Iris pigment epithelial cell (primary cell): Measurements from ENCODE around the gene PRKAR1B.

Source experiments
- DNase-seq: peaks from one replicate; pipeline ENCODE4 v3.0.0-alpha.2; 2011; ENCODE audit warnings: low read depth

PRKAR1B gene

DNA sequence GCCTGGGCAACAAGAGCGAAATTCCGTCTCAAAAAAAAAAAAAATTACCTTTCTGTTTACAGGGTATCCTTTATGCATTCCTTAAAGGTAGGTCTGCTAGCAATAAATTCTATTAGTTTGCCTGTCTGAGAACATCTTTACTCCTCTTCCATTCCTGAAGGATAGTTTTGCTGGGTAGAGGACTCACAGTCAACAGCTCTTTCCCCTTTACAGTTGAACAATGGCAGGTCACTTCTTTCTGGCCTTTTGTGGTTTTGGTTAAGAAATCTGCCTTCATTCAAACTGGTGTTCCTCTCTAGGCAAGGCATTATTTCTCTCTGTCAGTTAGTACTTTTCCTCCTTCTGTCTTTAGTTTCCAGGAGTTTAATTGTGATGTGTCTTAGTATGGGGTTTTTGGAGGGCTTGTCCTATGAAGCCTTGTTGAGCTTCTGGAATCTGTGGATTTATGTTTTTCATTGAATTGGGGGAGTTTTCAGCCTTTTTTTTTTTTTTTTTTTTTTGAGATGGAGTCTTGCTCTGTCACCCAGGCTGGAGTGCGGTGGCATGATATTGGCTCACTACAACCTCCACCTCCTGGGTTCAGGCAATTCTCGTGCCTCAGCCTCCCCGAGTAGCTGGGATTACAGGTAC, 5.3 kb downstream of the PRKAR1B start:
- peak; percentile 50 for DNase-seq

DNA sequence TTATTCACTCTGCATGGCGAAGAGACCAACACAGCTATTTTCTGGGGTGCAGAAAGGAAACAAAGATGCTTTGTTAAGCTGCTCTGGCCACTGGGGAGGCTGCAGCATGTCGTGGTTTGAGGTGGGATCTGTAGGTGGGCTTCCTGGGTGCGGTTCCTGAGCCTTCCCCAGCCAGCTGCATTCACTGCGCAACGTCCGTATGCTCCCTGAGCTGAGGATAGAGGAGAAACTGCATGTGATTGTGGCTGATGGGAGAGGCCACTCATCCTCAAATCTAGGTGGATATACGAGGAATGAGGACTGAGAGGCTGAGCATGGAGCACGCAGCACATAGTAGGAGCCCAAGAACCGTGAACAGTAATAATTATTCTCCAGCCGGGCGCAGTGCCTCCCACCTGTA, 10.4 kb downstream of the PRKAR1B start:
- DNase-seq, result no peak

GRCh38 chr7:716222-716621, 10.9 kb downstream of the PRKAR1B start:
- no peak for DNase-seq

DNA sequence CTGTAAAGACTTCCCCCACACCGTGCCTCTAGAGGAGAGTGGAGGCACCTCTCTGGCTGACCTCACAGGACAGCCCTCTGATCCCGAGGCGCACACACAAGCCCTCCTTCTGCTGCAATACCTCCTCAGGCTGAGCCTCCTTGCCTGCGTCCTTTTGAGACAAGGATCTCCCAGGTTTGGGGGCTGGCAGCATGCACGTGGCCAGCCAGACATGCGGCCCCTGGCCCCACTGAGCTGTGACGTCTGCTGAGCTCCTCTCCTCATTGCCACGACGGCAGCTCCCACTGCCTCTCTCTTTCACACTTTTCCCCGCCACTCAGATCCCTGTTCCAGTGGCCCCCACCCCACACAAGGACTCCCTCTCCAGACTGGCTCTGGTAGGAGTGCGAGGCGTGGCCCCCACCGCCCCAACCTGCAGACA, 12.8 kb downstream of the PRKAR1B start:
- DNase-seq, result no peak

- DNase-seq, result no peak
These were observed 13.4 kb downstream of the PRKAR1B start for GRCh38 chr7:713488-714230.

DNA sequence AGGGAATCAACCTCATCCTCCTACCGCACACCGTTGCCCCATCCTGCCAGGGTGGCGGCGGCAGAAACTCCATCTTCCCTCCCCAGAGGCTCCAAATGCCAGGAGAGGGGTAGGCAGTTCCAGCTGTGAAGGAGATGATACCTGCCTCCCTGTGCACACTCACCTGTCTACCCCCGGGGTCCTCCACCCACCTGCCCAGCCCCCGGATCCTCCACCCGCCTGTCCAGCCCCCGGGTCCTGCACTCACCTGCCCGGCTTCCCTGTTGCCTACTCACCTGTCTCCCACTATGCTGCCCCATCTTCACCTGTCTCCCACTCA, 14.0 kb downstream of the PRKAR1B start:
- no peak for DNase-seq

GRCh38 chr7:712381-713138, 14.5 kb downstream of the PRKAR1B start:
- no peak for DNase-seq

DNA sequence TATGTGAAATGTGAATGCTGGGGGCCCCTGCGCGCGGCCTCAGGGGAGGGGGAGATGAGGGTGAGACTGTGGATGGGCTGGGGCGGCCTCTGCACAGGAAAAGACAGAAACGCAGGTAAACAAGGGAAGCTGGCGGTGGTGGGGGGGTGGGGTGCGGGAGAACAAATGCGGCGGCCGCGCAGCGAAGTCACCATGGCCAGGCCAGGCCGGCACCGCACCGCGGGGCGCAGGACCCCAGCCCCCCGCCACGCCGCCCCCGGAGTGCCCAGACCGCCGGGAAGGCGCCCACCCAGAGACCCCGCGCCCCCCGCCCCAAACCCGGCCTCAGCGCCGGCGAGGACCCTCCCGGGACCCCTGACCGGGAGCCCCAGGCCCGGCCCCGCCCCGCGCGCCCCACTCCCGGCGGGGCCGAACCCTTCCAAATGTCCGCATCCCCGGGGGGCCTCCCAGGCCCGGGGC, 15.1 kb downstream of the PRKAR1B start:
- DNase-seq, result no peak

- DNase-seq, result no peak
These were observed 15.8 kb downstream of the PRKAR1B start for GRCh38 chr7:711093-711921.

GRCh38 chr7:710161-710560, 16.9 kb downstream of the PRKAR1B start:
- no peak for DNase-seq

DNA sequence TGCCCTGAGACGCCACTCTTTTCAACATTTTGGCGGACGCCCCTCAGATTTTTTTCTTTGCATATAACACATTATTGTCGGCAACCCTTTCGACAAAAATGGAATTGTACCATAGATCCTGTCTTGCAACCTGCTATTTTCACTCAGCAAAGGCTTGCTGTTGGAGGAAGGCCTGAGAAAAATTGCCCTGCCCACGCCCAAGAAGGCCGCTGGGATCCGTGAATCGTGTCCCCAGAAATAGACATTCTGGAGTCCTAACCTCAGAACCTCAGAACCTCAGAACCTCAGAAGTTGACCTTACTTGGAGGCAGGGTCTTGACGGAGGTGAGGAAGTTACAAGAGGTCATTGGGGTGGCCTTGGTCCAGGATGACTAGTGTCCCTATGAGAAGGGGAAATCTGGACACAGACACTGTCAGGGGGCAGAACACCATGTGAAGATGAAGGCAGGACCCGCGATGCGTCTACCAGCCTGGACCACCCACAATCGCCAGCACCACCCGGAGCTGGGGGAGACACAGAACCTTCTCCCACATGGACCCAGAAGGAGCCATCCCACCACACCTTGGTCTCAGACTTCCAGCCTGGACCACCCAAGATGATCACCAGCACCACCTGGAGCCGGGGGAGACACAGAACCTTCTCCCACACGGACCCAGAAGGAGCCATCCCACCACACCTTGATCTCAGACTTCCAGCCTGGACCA, 19.6 kb downstream of the PRKAR1B start:
- DNase-seq, result no peak

- no peak for DNase-seq
These were observed 20.4 kb downstream of the PRKAR1B start for GRCh38 chr7:706721-707120.

DNA sequence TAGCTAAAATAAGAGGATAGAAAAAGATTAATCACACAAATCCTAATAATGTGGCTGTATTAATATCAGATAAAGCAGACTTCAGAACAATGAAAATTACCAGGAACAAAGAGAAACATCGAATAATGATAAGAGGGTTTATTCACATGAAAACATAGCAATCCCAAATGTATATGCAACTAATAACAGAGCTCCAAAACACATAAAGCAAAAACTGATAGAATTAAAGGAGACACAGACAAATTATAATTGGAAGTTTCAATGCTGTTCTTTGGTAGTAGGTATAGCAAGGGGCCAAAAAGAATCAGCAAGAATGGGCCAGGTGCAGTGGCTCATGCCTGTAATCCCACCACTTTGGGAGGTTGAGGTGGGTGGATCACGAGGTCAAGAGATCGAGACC, 24.0 kb downstream of the PRKAR1B start:
- no peak for DNase-seq

- DNase-seq, result no peak
These were observed 25.9 kb downstream of the PRKAR1B start for GRCh38 chr7:701086-701671.

DNA sequence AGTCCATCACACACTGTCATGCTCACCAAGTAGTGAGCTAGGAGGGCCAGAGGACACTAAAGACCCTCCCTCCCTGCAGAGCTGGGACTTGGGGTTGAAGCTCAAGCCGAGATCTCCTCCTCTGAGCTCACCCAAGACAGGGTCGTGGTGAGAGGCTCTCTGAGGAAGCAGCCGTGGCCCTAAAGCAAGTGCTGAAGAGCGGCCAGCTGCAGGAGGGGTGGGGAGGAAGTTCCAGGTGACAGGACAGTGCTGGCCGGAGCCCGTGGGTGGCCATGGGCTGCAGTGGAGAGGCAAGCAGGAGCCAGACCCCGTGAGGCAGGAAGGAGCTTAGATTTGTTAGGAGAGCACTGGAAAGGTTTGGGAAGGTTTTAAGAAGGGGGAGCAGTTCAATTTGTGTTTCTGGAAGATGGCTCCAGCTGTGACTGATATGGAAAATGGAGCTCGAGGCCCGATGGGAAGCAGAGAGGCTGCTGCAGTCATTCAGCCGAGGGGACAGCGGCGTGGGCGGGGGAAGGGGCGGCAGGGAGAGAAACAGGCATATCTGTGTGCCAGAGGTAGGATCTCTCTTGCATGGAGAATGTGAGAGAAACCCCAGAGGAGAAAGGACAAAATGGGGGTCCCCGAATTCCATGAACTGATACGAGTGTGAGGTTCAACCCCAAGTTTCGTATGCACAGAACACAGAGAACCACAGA, 27.5 kb downstream of the PRKAR1B start:
- DNase-seq, result no peak

DNA sequence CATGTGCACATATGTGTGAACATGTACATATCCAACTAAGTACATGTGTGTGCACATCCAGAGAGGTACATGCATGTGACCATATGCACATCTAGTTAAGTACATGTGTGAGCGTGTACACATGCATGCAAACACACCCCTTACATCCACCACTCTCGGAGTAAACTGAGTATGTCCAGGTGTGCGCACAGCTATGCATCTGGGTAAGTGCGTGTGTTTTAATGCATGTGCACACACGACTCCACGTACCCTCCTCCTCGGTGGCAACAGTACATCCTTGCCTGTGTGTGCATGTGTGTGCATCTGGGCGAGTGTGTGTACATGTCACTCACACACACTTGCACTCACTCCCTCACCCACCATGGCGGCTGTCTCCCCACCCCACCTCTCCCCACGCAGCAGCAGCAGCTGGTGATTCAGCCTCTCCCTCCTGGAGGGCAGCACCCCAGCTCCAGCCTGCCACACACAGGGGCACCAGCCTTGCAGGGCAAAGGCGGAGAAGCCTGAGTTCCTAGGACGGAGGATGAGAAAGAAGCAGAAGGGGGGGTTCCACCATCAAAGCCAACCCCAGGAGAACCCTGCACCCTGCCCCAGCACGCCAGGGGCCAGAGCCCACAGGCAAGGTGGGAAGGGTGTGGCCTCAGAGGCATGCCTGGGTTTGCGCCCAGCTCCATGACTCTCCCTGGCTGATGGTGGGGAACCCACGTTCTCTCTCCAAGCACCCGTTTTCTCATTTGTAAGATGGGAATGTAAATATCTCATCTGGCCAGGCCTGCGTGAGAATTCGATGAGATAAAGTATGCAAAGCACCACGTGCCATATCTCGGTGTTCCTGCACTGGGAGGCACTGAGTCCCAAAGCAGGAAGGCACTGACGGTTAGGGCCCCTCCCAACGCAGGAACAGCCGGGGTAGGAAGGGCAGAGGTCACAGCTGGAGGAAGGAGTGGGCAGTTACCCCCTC, 28.3 kb downstream of the PRKAR1B start:
- no peak for DNase-seq

GRCh38 chr7:696812-697551, 30.1 kb downstream of the PRKAR1B start:
- DNase-seq, result no peak

GRCh38 chr7:696426-696811, 30.7 kb downstream of the PRKAR1B start:
- DNase-seq, result no peak

- no peak for DNase-seq
These were observed 33.8 kb downstream of the PRKAR1B start for GRCh38 chr7:693280-693679.
